ENCODE measurements around the gene TCL1B. TPM values are rescaled to one million over a fixed set of nuclear protein-coding genes. Genes with fewer than 3 reads are reported as not detected.

TCL1B gene
- total RNA-seq, 2 donors from 2014 or later, result 1.4 TPM; not detected in 1

GRCh38 chr14:95698287-95698686, 12.1 kb downstream of the TCL1B start:
- TF ChIP-seq POLR2AphosphoS5 (IDR thresholded peaks at IDR 0.05) (no peak), CTCF (IDR thresholded peaks at IDR 0.05) (no peak), POLR2A (IDR thresholded peaks at IDR 0.05) (no peak)
- Histone ChIP-seq H3K27me3 (replicated peaks; ENCODE audit: insufficient read depth) (peaks cover 3% of the 10 kb centered on the region), H3K4me1 (replicated peaks) (no peaks in the 10 kb centered on the region), H3K9me3 (no peaks in the 10 kb centered on the region), H3K36me3 (no peaks in the 10 kb centered on the region), H3K4me3 (no peak overlapping the region), H3K27ac (no peak overlapping the region)
- DNase-seq (ENCODE audit: low spot score), result no peak
- intact Hi-C loops (cut with DNase I), result no loop called here

GRCh38 chr14:95699412-95699811, 13.2 kb downstream of the TCL1B start:
- intact Hi-C loops (cut with DNase I), result no loop called here
- Histone ChIP-seq H3K27me3 (replicated peaks; ENCODE audit: insufficient read depth) (peaks cover 3% of the 10 kb centered on the region), H3K4me1 (replicated peaks) (no peaks in the 10 kb centered on the region), H3K4me3 (no peak overlapping the region), H3K36me3 (no peaks in the 10 kb centered on the region), H3K27ac (no peak overlapping the region), H3K9me3 (no peaks in the 10 kb centered on the region)
- no peak for TF ChIP-seq POLR2A (IDR thresholded peaks at IDR 0.05)
- no peak for TF ChIP-seq POLR2AphosphoS5 (IDR thresholded peaks at IDR 0.05)
- TF ChIP-seq CTCF (IDR thresholded peaks at IDR 0.05), result no peak
- WGBS, result 67% methylated on average over 5 of the region's 5 CpGs
- DNase-seq (ENCODE audit: low spot score), result no peak

- Histone ChIP-seq H3K27me3 (replicated peaks; ENCODE audit: insufficient read depth) (peaks cover 3% of the 10 kb centered on the region), H3K9me3 (no peaks in the 10 kb centered on the region), H3K4me1 (replicated peaks) (no peaks in the 10 kb centered on the region), H3K36me3 (no peaks in the 10 kb centered on the region), H3K27ac (no peak overlapping the region), H3K4me3 (no peak overlapping the region)
- TF ChIP-seq CTCF (IDR thresholded peaks at IDR 0.05) (no peak), POLR2A (IDR thresholded peaks at IDR 0.05) (no peak), POLR2AphosphoS5 (IDR thresholded peaks at IDR 0.05) (no peak)
- no peak for DNase-seq (ENCODE audit: low spot score)
- WGBS, result 49% methylated on average over 5 of the region's 5 CpGs
- intact Hi-C loops (cut with DNase I), result no loop called here
Observed at GRCh38 chr14:95700221-95700976, 14.2 kb downstream of the TCL1B start.

- H3K9me3 ChIP-seq, result no peaks in the 10 kb centered on the region
- no peaks in the 10 kb centered on the region for H3K36me3 ChIP-seq
- H3K27me3 ChIP-seq (replicated peaks; ENCODE audit: insufficient read depth), result no peaks in the 10 kb centered on the region
- 9% methylated on average over 4 of the region's 4 CpGs for WGBS
- TF ChIP-seq CTCF (IDR thresholded peaks at IDR 0.05), result no peak
- TF ChIP-seq POLR2A (IDR thresholded peaks at IDR 0.05), result no peak
- no peak for TF ChIP-seq POLR2AphosphoS5 (IDR thresholded peaks at IDR 0.05)
- H3K4me1 ChIP-seq (replicated peaks), result no peaks in the 10 kb centered on the region
- H3K27ac ChIP-seq, result no peak overlapping the region
- no peak for DNase-seq (ENCODE audit: low spot score)
- no peak overlapping the region for H3K4me3 ChIP-seq
- intact Hi-C loops (cut with DNase I), result no loop called here
Observed at GRCh38 chr14:95701846-95702221, 15.6 kb downstream of the TCL1B start.

GRCh38 chr14:95703341-95703740, 17.1 kb downstream of the TCL1B start:
- WGBS, result 76% methylated on average over 3 of the region's 3 CpGs
- Histone ChIP-seq H3K4me1 (replicated peaks) (no peaks in the 10 kb centered on the region), H3K9me3 (no peaks in the 10 kb centered on the region), H3K27me3 (replicated peaks; ENCODE audit: insufficient read depth) (no peaks in the 10 kb centered on the region), H3K27ac (no peak overlapping the region), H3K36me3 (no peaks in the 10 kb centered on the region), H3K4me3 (no peak overlapping the region)
- TF ChIP-seq CTCF (IDR thresholded peaks at IDR 0.05) (no peak), POLR2AphosphoS5 (IDR thresholded peaks at IDR 0.05) (no peak), POLR2A (IDR thresholded peaks at IDR 0.05) (no peak)
- intact Hi-C loops (cut with DNase I), result no loop called here
- DNase-seq (ENCODE audit: low spot score), result no peak
